Type B pancreatic cell (in vitro differentiated cells): Measurements from ENCODE around the gene ZNF430. TPM values are rescaled to one million over a fixed set of nuclear protein-coding genes. Genes with fewer than 3 reads are reported as not detected.
A peak's percentile ranks its signal among the peaks of the same experiment; 100 is the strongest.
"Not testable (repeated sequence)": the region's sequence is repeated elsewhere in the genome, so short reads cannot be mapped to it uniquely, and the experiment has no call there.

Source experiments
- DNase-seq: peaks from one replicate; pipeline ENCODE4 v3.0.0; 2021; ENCODE audit warnings: mixed read lengths; ENCODE audit not compliant: unreplicated experiment; ENCODE audit errors: extremely low spot score
- H3K27ac Mint-ChIP-seq: 2 replicates; pipeline ENCODE4 v1.8.0; 2021; ENCODE audit warnings: mild to moderate bottlenecking, mixed read lengths
- H3K27me3 Mint-ChIP-seq: 2 replicates; pipeline ENCODE4 v1.8.0; 2021; ENCODE audit warnings: mixed read lengths
- H3K36me3 Mint-ChIP-seq: 2 replicates; pipeline ENCODE4 v1.8.0; 2021; ENCODE audit warnings: mixed read lengths
- H3K4me1 Mint-ChIP-seq: one replicate; pipeline ENCODE4 v1.8.0; 2021; ENCODE audit warnings: mixed read lengths; ENCODE audit not compliant: unreplicated experiment
- H3K4me3 Mint-ChIP-seq: 2 replicates; pipeline ENCODE4 v1.8.0; 2021; ENCODE audit warnings: mild to moderate bottlenecking, mixed read lengths
- H3K9me3 Mint-ChIP-seq: 2 replicates; pipeline ENCODE4 v1.8.0; 2021; ENCODE audit warnings: mixed read lengths
- CTCF ChIP-seq: fragments of 200-600 bp; sonication (generic); conservative IDR thresholded peaks from 2 replicates; pipeline ENCODE4 v1.5.0; 2021; ENCODE audit warnings: antibody characterized with exemption, mild to moderate bottlenecking
- long read RNA-seq: library from polyadenylated mRNA; unstranded; transcript quantifications from one replicate; pipeline ENCODE4 v2.0.0, GENCODE V29; 2020
- total RNA-seq: library from RNA; stranded (reverse); gene quantifications from 2 replicates; pipeline ENCODE4 v1.2.1, GENCODE V29; 2021; ENCODE audit warnings: low replicate concordance

Gene ZNF430
- total RNA-seq = 13.4 and 17.3 TPM in 2 replicates
- long read RNA-seq, transcript ZNF430-201 (5 exons, 3,923 nt) = major isoform, 37 of 68 reads
- long read RNA-seq, partial matches to known transcripts = 3 of 68 reads
- long read RNA-seq, other reads (novel, unspliced or antisense) = 26 of 68 reads

DNA sequence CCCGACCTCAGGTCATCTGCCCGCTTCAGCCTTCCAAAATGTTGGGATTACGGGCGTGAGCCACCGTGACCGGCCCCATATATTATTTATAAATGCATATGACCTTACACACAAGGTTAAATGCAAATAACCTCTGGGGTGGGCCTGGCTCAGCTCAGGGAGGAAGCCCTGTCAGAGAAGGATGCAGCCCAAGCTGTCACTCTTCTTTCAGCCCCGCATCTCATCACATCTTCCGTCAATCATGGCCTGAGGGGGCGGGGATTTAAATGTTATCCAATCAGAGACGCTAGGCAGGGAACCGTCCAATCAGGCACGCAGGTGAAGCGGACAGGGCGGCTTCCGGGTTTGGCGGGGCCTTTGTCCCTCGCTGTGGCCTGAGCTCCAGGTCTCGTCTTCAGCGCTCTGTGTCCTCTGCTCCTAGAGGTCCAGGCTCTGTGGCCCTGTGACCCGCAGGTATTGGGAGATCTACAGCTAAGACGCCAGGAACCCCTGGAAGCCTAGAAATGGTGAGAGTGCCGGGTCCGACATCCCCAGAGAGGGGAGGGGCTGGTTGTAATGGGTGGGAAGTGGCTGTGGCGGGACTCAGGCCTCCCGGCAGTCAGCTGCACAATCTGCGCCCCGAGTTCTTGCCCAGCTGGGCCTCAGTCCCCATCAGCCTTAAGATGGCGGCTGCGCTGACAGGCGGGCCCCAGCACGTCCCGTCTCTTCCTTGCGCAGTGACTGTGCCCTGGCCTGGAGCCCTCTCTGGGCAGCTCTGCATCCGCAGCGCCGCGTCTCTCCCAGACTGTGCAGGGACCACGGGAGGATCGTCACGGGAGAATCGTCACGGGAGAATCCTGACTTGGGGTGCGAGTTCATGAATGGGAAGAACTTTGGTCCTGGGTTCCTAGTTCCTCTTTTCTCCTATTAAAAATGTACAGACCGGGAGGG is at the start of gene ZNF430:
Gene ZNF430 (plus strand): TSS at position 360 of the 930 bp plus-strand sequence. CDS start 144 bp downstream, at position 504.
- peak within 1 kb of the TSS; percentile 100 for H3K4me3 Mint-ChIP-seq
- peaks cover 5% of the 10 kb centered on the region for H3K27me3 Mint-ChIP-seq
- H3K4me1 Mint-ChIP-seq = peaks cover 28% of the 10 kb centered on the region
- TF ChIP-seq CTCF = no peak
- DNase-seq = peak; percentile 89
- peaks cover 25% of the 10 kb centered on the region for H3K36me3 Mint-ChIP-seq
- peak within 1 kb of the TSS; percentile 100 for H3K27ac Mint-ChIP-seq
- H3K9me3 Mint-ChIP-seq = no peaks in the 10 kb centered on the region

DNA sequence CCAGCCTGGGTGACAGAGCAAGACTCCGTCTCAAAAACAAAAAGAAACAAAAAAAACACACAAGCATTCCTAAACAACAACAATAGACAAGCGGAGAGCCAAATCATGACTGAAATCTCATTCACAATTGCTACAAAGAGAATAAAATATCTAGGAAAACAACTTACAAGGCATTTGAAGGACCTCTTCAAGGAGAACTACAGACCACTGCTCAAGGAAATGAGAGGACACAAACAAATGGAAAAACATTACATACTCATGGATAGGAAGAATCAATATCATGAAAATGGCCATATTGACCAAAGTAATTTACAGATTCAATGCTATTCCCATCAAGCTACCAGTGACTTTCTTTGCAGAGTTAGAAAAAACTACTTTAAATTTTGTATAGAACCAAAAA is 27.7 kb upstream of the ZNF430 start:
- H3K27ac Mint-ChIP-seq, H3K36me3 Mint-ChIP-seq, DNase-seq, H3K4me1 Mint-ChIP-seq, H3K9me3 Mint-ChIP-seq, H3K4me3 Mint-ChIP-seq, H3K27me3 Mint-ChIP-seq: not testable (repeated sequence)

- peak overlapping the region; percentile 87 for H3K27ac Mint-ChIP-seq
Measured at GRCh38 chr19:20999731-21000352, 20.6 kb upstream of the ZNF430 start.

GRCh38 chr19:21021238-21021637 is 781 bp downstream of the ZNF430 start:
- not testable (repeated sequence) for DNase-seq, H3K9me3 Mint-ChIP-seq, H3K27me3 Mint-ChIP-seq
- peaks cover 29% of the 10 kb centered on the region for H3K36me3 Mint-ChIP-seq
- H3K4me1 Mint-ChIP-seq = peaks cover 28% of the 10 kb centered on the region
- peak overlapping the region; percentile 100 for H3K27ac Mint-ChIP-seq
- peak overlapping the region; percentile 100 for H3K4me3 Mint-ChIP-seq

More at GRCh38 chr19:20999731-21000352, 20.6 kb upstream of the ZNF430 start:
- no peak for TF ChIP-seq CTCF
- Mint-ChIP-seq H3K4me3 (peak overlapping the region; percentile 97), H3K9me3 (peaks cover 4% of the 10 kb centered on the region), H3K36me3 (no peaks in the 10 kb centered on the region), H3K4me1 (peaks cover 5% of the 10 kb centered on the region), H3K27me3 (no peaks in the 10 kb centered on the region)
- peak; percentile 91 for DNase-seq

- H3K9me3 Mint-ChIP-seq = no peaks in the 10 kb centered on the region
- TF ChIP-seq CTCF = no peak
- H3K27me3 Mint-ChIP-seq = peaks cover 5% of the 10 kb centered on the region
- peak overlapping the region; percentile 100 for H3K4me3 Mint-ChIP-seq
- peaks cover 32% of the 10 kb centered on the region for H3K4me1 Mint-ChIP-seq
- no peak for DNase-seq
- peak overlapping the region; percentile 94 for H3K27ac Mint-ChIP-seq
- H3K36me3 Mint-ChIP-seq = peaks cover 44% of the 10 kb centered on the region
Measured at GRCh38 chr19:21022996-21023395, 2.5 kb downstream of the ZNF430 start.

- Mint-ChIP-seq H3K4me3 (peak overlapping the region; percentile 39), H3K27ac (peak overlapping the region; percentile 94), H3K4me1 (peaks cover 32% of the 10 kb centered on the region), H3K36me3 (peaks cover 48% of the 10 kb centered on the region), H3K27me3 (peaks cover 5% of the 10 kb centered on the region), H3K9me3 (no peaks in the 10 kb centered on the region)
- no peak for DNase-seq
- TF ChIP-seq CTCF = no peak
Measured at GRCh38 chr19:21023901-21024300, 3.4 kb downstream of the ZNF430 start.
